BLaER1 (cell line): Measurements from ENCODE around the gene CNTN4.
"Not testable (repeated sequence)": the region's sequence is repeated elsewhere in the genome, so short reads cannot be mapped to it uniquely, and the experiment has no call there.

Source experiments
- H3K27ac ChIP-seq: shearing (Covaris generic); formaldehyde crosslinking; 2 replicates; pipeline ENCODE4 v1.8.1; 2022
- H3K27me3 ChIP-seq: shearing (Covaris generic); formaldehyde crosslinking; 2 replicates; pipeline ENCODE4 v1.8.1; 2022
- H3K36me3 ChIP-seq: shearing (Covaris generic); formaldehyde crosslinking; 2 replicates; pipeline ENCODE4 v1.8.1; 2022
- H3K4me1 ChIP-seq: shearing (Covaris generic); formaldehyde crosslinking; 2 replicates; pipeline ENCODE4 v1.8.1; 2022
- H3K4me2 ChIP-seq: shearing (Covaris generic); formaldehyde crosslinking; 2 replicates; pipeline ENCODE4 v1.8.1; 2022
- H3K4me3 ChIP-seq: shearing (Covaris generic); formaldehyde crosslinking; 2 replicates; pipeline ENCODE4 v1.8.1; 2022
- H3K9ac ChIP-seq: shearing (Covaris generic); formaldehyde crosslinking; 2 replicates; pipeline ENCODE4 v1.8.1; 2022
- H3K9me3 ChIP-seq: shearing (Covaris generic); formaldehyde crosslinking; 2 replicates; pipeline ENCODE4 v1.8.1; 2022
- H4K20me1 ChIP-seq: shearing (Covaris generic); formaldehyde crosslinking; 2 replicates; pipeline ENCODE4 v1.8.1; 2022
- Cebpa-rat ChIP-seq: shearing (Covaris generic); IDR thresholded peaks from 2 replicates; pipeline ENCODE4 v1.8.1; 2022

CNTN4 gene

DNA sequence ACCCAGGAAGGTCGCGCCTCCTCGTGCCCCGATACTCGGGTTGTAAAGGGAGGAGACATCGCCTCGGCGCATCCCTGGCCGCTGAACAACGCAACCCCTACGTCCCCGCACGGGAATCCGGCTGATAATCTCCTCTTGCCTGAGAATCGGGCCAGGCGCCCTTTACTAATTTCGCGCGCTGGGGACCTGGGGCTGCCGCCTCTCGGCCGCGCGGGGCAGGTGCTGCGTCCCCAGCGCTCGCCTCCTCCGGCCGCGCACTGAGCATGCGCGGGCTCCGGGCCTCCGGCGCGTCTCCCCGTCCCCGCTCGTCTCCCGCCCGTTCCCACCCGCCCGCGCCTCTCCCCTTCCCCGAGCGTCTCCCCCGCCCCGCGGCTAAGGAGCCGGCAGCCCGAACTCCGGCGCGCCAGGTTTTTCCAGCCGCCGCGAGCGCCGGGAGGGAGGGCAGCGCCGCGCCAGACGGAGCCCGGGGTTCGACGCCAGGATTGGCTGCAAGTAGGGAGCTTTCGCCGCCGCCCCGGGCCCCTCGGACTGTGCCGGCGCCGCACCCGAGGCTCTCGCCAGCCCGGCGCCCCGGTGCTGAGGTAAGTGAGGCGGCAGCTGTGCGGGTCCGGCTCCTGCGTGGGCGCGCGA is at the start of gene CNTN4:
TSS of gene CNTN4 (plus strand) at position 469 of the 630 bp plus-strand sequence.
- Histone ChIP-seq H3K4me1 (no peaks in the 10 kb centered on the region), H3K27ac (no peak within 1 kb of the TSS), H3K36me3 (no peaks in the 10 kb centered on the region), H4K20me1 (no peaks in the 10 kb centered on the region), H3K27me3 (no peaks in the 10 kb centered on the region), H3K4me3 (no peak within 1 kb of the TSS), H3K9me3 (peaks cover 23% of the 10 kb centered on the region), H3K9ac (no peak within 1 kb of the TSS), H3K4me2 (no peak within 1 kb of the TSS)
- TF ChIP-seq Cebpa-rat: no peak

DNA sequence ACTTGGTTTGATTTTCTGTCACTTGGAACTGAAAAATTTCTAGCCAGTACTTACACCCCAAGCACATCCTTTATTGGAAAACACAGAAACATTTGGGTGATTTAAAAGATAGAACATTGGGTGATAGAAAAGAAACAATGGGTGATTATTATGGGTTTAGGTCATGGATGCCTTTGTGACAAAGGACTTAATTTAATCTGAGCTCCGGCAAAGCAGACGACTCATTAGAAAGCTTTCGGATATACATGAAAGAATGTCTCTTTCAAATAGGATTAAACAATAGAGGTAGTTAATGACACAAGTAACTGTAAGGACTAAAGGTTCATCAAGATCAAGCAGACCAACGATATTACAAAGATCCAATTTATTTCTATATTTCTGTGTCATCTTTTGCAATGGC is 37.3 kb upstream of the CNTN4 start:
- no peak overlapping the region for H3K9ac ChIP-seq

DNA sequence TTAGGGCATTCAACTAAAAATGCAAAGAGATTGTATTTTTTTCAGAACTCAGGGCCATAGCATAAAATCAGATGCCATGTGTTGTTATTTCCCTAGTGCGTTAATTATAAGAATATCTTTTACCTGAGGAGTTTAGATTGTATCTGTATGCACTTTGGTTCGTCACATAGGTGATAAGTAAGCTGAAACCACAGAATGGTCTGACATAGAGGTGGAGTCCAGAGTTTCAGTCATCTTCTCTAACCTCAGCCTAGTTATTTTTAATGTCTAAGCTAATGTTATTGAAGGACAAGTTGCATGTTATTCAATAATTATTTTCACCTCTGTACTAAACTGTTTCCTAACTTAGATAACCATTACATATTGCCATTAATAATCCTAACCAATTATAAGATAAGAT is 27.1 kb upstream of the CNTN4 start:
- H3K4me3 ChIP-seq: no peak overlapping the region

More for the DNA sequence above, 37.3 kb upstream of the CNTN4 start:
- Histone ChIP-seq H3K27ac (no peak overlapping the region), H3K27me3 (no peaks in the 10 kb centered on the region), H3K4me3 (no peak overlapping the region), H3K4me1 (no peaks in the 10 kb centered on the region), H3K9me3 (no peaks in the 10 kb centered on the region), H4K20me1 (no peaks in the 10 kb centered on the region), H3K36me3 (no peaks in the 10 kb centered on the region), H3K4me2 (no peak overlapping the region)
- no peak for TF ChIP-seq Cebpa-rat

DNA sequence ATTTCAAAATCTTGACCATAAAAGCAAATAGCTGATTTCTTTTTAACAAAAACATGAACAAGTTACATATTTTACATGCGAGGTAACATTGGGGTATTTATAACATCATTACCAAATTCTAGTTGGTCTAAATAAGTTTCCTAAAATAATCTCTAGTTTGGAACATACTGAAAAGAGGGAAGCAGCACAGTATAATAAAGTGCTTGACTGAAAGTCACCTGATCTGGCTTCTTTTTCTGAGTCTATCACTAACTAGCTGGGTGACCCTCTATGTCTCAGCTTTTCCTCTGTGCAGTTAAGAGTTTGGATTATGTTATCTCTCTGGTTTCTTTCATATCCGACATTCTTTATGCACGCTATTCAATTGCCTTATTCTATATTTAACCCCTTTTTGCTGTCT is 19.8 kb upstream of the CNTN4 start:
- TF ChIP-seq Cebpa-rat: no peak
- no peaks in the 10 kb centered on the region for H3K27me3 ChIP-seq
- no peak overlapping the region for H3K4me3 ChIP-seq
- no peak overlapping the region for H3K4me2 ChIP-seq
- H3K27ac ChIP-seq: no peak overlapping the region
- no peaks in the 10 kb centered on the region for H4K20me1 ChIP-seq
- no peaks in the 10 kb centered on the region for H3K36me3 ChIP-seq
- no peaks in the 10 kb centered on the region for H3K4me1 ChIP-seq
- peaks cover 11% of the 10 kb centered on the region; the same call in 1 of the 2 replicates for H3K9me3 ChIP-seq
- no peak overlapping the region for H3K9ac ChIP-seq

More for the DNA sequence above, 27.1 kb upstream of the CNTN4 start:
- no peak overlapping the region for H3K9ac ChIP-seq
- no peak for TF ChIP-seq Cebpa-rat
- H3K4me2 ChIP-seq: no peak overlapping the region
- no peaks in the 10 kb centered on the region for H3K9me3 ChIP-seq
- no peak overlapping the region for H3K27ac ChIP-seq
- H3K27me3 ChIP-seq: no peaks in the 10 kb centered on the region
- H3K4me1 ChIP-seq: no peaks in the 10 kb centered on the region
- no peaks in the 10 kb centered on the region for H3K36me3 ChIP-seq
- H4K20me1 ChIP-seq: no peaks in the 10 kb centered on the region

DNA sequence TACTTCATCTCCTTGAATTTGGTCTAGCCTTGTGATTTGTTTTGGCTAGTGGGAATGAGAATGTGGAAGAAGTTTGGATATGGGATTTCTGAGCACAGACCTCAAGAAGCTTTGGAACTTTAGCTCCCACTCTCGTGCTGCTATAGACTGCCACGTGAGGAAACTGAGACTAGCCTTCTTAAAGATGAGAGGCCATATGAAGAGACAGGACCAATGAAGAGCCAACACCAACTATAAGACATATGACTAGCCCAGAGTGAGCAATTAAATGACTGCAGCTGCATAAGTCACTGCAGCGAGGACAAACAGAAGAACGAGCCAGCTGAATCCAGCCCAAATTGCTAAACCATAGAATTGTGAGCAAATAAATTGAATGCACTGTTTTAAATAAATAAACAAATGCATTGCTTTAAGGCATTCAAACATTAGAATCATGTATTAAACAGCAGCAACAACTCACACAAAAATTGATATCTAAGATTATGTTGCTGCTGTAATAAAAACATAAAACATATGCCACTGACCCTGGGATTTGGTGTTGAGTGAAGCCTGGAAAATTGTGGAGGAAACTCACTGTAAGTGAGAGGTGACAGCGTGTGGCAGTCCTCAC is 15.7 kb upstream of the CNTN4 start:
- Histone ChIP-seq H3K36me3 (no peaks in the 10 kb centered on the region), H3K27me3 (no peaks in the 10 kb centered on the region), H3K9me3 (peaks cover 18% of the 10 kb centered on the region), H3K4me2 (no peak overlapping the region), H3K4me3 (no peak overlapping the region), H3K4me1 (peaks cover 6% of the 10 kb centered on the region; the same call in 1 of the 2 replicates), H4K20me1 (no peaks in the 10 kb centered on the region), H3K27ac (no peak overlapping the region), H3K9ac (no peak overlapping the region)
- TF ChIP-seq Cebpa-rat: no peak

DNA sequence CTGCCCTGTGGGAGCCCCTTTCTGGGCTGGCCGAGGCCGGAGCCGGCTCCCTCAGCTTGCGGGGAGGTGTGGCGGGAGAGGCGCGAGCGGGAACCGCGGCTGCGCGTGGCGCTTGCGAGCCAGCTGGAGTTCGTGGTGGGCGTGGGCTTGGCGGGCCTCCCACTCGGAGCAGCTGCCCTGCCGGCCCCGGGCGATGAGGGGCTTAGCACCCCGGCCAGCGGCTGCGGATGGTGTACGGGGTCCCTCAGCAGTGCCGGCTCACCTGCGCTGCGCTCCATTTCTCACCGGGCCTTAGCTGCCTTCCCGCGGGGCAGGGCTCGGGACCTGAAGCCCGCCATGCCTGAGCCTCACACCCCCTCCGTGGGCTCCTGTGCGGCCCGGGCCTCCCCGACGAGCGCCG is 15.1 kb upstream of the CNTN4 start:
- peaks cover 18% of the 10 kb centered on the region for H3K9me3 ChIP-seq
- H3K4me2 ChIP-seq, H3K27ac ChIP-seq, H3K27me3 ChIP-seq, H4K20me1 ChIP-seq, H3K9ac ChIP-seq, H3K4me1 ChIP-seq, H3K36me3 ChIP-seq, H3K4me3 ChIP-seq: not testable (repeated sequence)

DNA sequence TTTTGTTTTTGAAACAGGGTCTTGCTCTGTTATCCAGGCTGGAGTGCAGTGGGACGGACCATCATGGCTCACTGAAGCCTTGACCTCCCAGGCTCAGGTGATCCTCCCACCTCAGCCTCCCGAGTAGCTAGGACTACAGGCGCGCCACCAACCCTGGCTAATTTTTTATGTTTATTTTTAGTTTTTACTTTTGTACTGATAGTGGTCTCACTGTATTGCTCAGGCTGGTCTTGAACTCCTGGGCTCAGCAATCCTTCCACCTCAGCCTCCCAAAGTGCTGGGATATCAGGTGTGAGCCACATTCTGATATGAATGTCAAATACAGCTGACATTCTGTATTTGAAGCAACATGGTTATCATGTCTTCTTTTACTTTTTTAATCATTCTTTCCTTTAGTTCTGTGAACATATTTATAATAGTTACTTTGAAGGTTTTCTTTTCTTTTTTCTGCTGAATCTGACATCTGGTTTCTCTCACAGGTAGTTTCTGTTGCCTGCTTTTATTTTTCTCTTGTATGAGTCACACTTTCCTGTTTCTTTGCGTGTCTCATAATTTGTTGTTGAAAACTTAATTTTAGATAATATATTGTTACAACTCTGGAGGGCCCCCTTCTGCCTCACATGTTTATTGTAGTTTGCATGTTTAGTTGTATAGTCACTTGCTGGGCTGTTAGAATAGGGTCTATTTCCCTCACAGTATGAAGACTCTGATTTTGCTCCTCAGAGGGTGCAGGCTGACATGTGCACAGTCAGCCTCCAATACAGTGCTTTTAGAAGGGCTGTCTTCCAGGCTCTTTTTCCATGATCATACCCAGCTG is 8.4 kb upstream of the CNTN4 start:
- Histone ChIP-seq H3K9ac (no peak overlapping the region), H4K20me1 (no peaks in the 10 kb centered on the region), H3K27ac (no peak overlapping the region), H3K27me3 (no peaks in the 10 kb centered on the region), H3K4me3 (no peak overlapping the region), H3K4me2 (no peak overlapping the region), H3K9me3 (peaks cover 4% of the 10 kb centered on the region), H3K36me3 (no peaks in the 10 kb centered on the region), H3K4me1 (peaks cover 6% of the 10 kb centered on the region; the same call in 1 of the 2 replicates)
- no peak for TF ChIP-seq Cebpa-rat

DNA sequence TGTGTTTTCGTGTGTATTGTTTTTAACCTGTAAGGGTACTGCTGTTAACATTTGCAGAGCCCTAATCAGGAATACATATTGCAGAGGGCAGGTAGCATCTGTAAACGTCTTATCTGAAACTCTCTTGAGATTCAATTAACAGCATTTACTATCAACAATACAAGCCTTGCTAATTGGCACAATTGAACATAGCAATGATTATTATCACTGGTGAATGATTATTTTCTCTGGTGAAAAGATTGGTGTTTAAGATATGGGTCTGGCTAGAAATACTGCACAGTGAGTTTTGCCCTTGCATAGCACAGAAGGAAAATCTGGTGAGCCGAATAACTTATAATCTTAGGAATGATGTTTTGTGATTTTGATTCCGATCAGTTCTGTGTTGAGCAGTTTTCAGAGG is 5.9 kb upstream of the CNTN4 start:
- Histone ChIP-seq H3K4me1 (no peaks in the 10 kb centered on the region), H3K27me3 (no peaks in the 10 kb centered on the region), H3K9ac (no peak overlapping the region), H3K27ac (no peak overlapping the region), H3K4me3 (no peak overlapping the region), H3K4me2 (no peak overlapping the region), H3K36me3 (no peaks in the 10 kb centered on the region), H4K20me1 (no peaks in the 10 kb centered on the region), H3K9me3 (no peaks in the 10 kb centered on the region)
- no peak for TF ChIP-seq Cebpa-rat

DNA sequence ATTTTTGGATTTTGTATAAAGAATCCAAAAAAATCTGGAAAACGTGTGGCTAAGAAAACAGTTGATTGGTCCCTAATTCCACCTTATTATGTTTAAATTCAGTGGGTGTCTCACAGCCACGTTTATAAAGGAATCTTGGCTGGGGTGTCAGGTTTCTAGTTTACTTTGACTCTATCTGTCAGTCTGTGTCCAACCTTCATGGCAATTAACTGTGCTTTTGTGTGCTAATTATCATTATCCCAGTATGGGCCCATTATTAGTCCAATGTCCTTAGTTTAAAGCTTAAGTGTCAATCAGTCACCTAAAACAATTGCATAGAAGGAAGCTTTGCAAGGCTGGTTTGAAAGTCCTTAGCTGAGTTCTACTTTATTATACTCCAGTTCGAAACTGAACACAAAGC is 3.7 kb upstream of the CNTN4 start:
- Histone ChIP-seq H3K27ac (no peak overlapping the region), H3K4me3 (no peak overlapping the region), H3K9me3 (peaks cover 21% of the 10 kb centered on the region), H3K4me2 (no peak overlapping the region), H3K27me3 (no peaks in the 10 kb centered on the region), H4K20me1 (no peaks in the 10 kb centered on the region), H3K36me3 (no peaks in the 10 kb centered on the region), H3K4me1 (no peaks in the 10 kb centered on the region), H3K9ac (no peak overlapping the region)
- TF ChIP-seq Cebpa-rat: no peak

DNA sequence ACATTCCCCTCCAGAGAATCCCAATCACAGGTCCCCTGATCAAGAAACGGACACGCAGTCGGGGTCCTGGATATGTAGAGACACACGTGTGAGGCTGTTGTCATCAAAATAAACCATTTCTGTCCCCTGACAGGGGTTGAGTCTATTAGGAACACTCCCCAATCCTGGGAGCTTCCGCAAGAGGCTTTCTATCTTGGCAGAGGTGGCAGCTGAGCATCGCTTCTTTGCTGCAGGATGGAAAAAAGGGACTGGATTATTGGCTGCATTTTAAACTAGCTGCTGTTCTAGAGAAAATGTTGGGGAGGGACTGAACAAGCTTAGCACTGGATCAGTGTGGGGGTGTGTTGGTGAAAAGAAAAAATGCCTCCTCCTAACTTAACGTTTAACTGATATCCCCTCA is 2.5 kb upstream of the CNTN4 start:
- Histone ChIP-seq H3K4me2 (no peak overlapping the region), H3K27me3 (no peaks in the 10 kb centered on the region)

More for the DNA sequence above, 2.5 kb upstream of the CNTN4 start:
- H3K36me3 ChIP-seq: no peaks in the 10 kb centered on the region
- no peak for TF ChIP-seq Cebpa-rat
- H3K4me3 ChIP-seq: no peak overlapping the region
- H4K20me1 ChIP-seq: no peaks in the 10 kb centered on the region
- no peak overlapping the region for H3K9ac ChIP-seq
- H3K9me3 ChIP-seq: peaks cover 23% of the 10 kb centered on the region
- no peak overlapping the region for H3K27ac ChIP-seq
- no peaks in the 10 kb centered on the region for H3K4me1 ChIP-seq
